AG09309 (cell line): ENCODE data around the gene ANKRD35.

ENCODE experiments used
- DNase-seq: peaks from one replicate; pipeline ENCODE4 v3.0.0-alpha.2; 2010; ENCODE audit warnings: low read depth
- H3K4me3 ChIP-seq: 2 replicates; pipeline ENCODE4 v1.5.1; 2011; ENCODE audit warnings: mild to moderate bottlenecking, low read depth, low read length, moderate library complexity; ENCODE audit not compliant: control insufficient read depth
- TF ChIP-seq, protein P1 (sequence below): IDR thresholded peaks from 2 replicates; pipeline ENCODE4 v1.5.1; 2011; ENCODE audit warnings: mild to moderate bottlenecking, low read depth, low read length, inconsistent platforms; ENCODE audit not compliant: insufficient read depth, control insufficient read depth; ENCODE audit errors: missing control alignments

The ANKRD35 gene

DNA sequence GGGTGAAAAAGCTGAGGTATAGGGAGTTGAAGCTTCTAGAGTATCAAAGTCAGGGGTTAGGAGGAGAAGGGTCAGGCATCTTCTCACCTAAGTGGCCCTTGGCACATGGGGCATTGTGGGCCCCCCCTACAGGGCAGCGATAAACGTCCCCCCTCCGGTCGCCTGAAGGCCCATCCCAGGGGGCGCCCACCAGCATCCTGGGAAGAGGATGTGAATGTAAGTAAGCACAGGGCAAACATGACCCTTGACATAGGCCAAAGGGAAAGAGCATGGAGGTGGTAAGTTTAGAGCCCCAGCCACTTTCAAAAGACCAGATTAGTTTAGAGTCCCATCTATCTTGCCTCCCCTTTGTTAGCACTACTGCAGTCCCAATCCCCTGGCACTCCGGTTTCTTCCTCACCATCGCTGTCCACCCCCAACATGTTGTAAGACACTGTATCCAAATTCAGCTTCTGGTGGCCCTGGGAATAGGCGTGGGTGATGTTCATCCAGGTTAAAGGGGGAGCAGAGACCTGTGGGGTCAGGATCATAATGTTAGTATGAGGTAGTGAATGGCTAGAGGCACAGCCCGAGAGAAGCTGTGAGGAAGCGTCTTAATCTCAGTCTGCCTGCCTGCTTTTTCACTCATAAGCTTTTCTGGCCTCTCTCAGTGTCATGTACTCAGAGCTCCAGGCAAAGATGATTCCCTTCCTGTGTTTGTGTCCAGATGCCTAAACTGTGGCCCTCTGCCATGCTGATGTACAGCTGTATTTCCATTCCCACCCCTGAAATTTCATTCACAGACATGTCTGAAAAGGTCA is 21.5 kb upstream of the ANKRD35 start:
- no peak overlapping the region for H3K4me3 ChIP-seq
- TF ChIP-seq, protein P1, sequence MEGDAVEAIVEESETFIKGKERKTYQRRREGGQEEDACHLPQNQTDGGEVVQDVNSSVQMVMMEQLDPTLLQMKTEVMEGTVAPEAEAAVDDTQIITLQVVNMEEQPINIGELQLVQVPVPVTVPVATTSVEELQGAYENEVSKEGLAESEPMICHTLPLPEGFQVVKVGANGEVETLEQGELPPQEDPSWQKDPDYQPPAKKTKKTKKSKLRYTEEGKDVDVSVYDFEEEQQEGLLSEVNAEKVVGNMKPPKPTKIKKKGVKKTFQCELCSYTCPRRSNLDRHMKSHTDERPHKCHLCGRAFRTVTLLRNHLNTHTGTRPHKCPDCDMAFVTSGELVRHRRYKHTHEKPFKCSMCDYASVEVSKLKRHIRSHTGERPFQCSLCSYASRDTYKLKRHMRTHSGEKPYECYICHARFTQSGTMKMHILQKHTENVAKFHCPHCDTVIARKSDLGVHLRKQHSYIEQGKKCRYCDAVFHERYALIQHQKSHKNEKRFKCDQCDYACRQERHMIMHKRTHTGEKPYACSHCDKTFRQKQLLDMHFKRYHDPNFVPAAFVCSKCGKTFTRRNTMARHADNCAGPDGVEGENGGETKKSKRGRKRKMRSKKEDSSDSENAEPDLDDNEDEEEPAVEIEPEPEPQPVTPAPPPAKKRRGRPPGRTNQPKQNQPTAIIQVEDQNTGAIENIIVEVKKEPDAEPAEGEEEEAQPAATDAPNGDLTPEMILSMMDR: no peak
- no peak for DNase-seq

- TF ChIP-seq, protein P1: no peak
- H3K4me3 ChIP-seq: no peak overlapping the region
- no peak for DNase-seq
Observed at GRCh38 chr1:145901312-145902021, 15.8 kb upstream of the ANKRD35 start.

- TF ChIP-seq, protein P1: no peak
- no peak overlapping the region for H3K4me3 ChIP-seq
- DNase-seq: no peak
Observed at GRCh38 chr1:145898756-145899155, 13.1 kb upstream of the ANKRD35 start.

DNA sequence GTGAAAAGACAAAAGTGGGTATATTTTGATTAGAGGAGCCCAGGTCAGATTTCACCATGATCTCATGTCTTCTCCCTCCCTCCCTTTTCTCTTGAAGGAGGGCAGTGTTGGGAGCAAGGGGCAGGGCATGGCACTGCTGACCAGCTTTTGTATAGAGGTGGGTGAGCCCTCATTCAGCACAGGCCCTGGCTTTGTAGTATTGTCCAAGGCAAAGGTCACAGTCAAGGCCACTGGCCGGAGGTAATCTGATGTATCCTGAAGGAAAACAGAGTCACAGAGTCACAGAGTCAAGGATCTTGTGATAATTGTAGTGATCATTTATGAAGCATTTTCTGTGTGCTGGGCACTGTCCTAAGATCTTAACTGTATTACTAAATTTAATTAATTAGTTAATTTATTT is 12.3 kb upstream of the ANKRD35 start:
- TF ChIP-seq, protein P1: no peak
- no peak overlapping the region for H3K4me3 ChIP-seq
- DNase-seq: no peak

- no peak for DNase-seq
- TF ChIP-seq, protein P1: no peak
- H3K4me3 ChIP-seq: no peak overlapping the region
Observed at GRCh38 chr1:145895471-145895870, 9.8 kb upstream of the ANKRD35 start.

GRCh38 chr1:145893306-145894055 is 7.8 kb upstream of the ANKRD35 start:
- DNase-seq: no peak
- TF ChIP-seq, protein P1: no peak
- H3K4me3 ChIP-seq: no peak overlapping the region
